CD14-positive monocyte (primary cell): ENCODE measurements around the gene MXD4. TPM values are rescaled to one million over a fixed set of nuclear protein-coding genes. Genes with fewer than 3 reads are reported as not detected.
A peak's percentile ranks its signal among the peaks of the same experiment; 100 is the strongest.

Experiments used
- DNase-seq, 3 donors: peaks; one replicate each; pipeline ENCODE4 v3.0.0-alpha.2; 2011 to 2022
- H2AFZ ChIP-seq: 2 replicates; pipeline ENCODE4 v1.6.0; 2012; ENCODE audit warnings: mild to moderate bottlenecking, low read depth, low read length, inconsistent platforms; ENCODE audit not compliant: insufficient read depth, poor library complexity, severe bottlenecking
- H3K27ac ChIP-seq, 2 donors: 1 replicate in 1 of 2; 2 replicates in 1 of 2; pipeline ENCODE4 v1.5.1; 2012 to 2013; ENCODE audit warnings: low read length in 2 of 2, control low read depth in 1 of 2, inconsistent platforms in 1 of 2, low read depth in 1 of 2, mild to moderate bottlenecking in 1 of 2
- H3K27me3 ChIP-seq, 2 donors: one replicate each; pipeline versions ENCODE4 v1.6.0 to v1.6.1; 2011 to 2013; ENCODE audit warnings: low read length in 2 of 2; ENCODE audit not compliant: control insufficient read depth in 2 of 2, insufficient read depth in 2 of 2
- H3K36me3 ChIP-seq, 2 donors: replicated peaks in 1 of 2; 1 replicate in 1 of 2; 2 replicates in 1 of 2; pipeline versions ENCODE4 v1.5.1 to v1.6.1; 2012 to 2013; ENCODE audit warnings: low read length in 2 of 2, control low read depth in 1 of 2, inconsistent platforms in 1 of 2, mild to moderate bottlenecking in 1 of 2; ENCODE audit not compliant: insufficient read depth in 2 of 2, control insufficient read depth in 1 of 2
- H3K4me1 ChIP-seq, 2 donors: 1 replicate in 1 of 2; 2 replicates in 1 of 2; pipeline versions ENCODE4 v1.5.1 to v1.6.1; 2012 to 2013; ENCODE audit warnings: low read length in 2 of 2, control low read depth in 1 of 2, inconsistent platforms in 1 of 2, mild to moderate bottlenecking in 1 of 2, moderate library complexity in 1 of 2; ENCODE audit not compliant: insufficient read depth in 2 of 2, control insufficient read depth in 1 of 2
- H3K4me2 ChIP-seq: replicated peaks from 2 replicates; pipeline ENCODE3; 2012; ENCODE audit warnings: low read length, moderate library complexity, mild to moderate bottlenecking; ENCODE audit not compliant: poor library complexity, severe bottlenecking; ENCODE audit errors: extremely low read depth
- H3K4me3 ChIP-seq, 3 experiments: fragments of 200-600 bp in 1 of 3; sonication (generic) in 1 of 3; replicated peaks in 1 of 3; 1 replicate in 2 of 3; 2 replicates in 1 of 3; pipeline ENCODE4 v1.5.1; 2011 to 2013; ENCODE audit warnings: low read length in 3 of 3, mild to moderate bottlenecking in 3 of 3, control low read depth in 2 of 3, low read depth in 2 of 3, inconsistent platforms in 1 of 3, moderate library complexity in 1 of 3
- H3K79me2 ChIP-seq: 2 replicates; pipeline ENCODE4 v1.6.0; 2012; ENCODE audit warnings: mild to moderate bottlenecking, control low read depth, inconsistent platforms, low read length, moderate library complexity; ENCODE audit not compliant: insufficient read depth
- H3K9ac ChIP-seq: 2 replicates; pipeline ENCODE4 v1.6.0; 2017; ENCODE audit warnings: low read length, mild to moderate bottlenecking; ENCODE audit not compliant: insufficient read depth, poor library complexity, severe bottlenecking
- H3K9me3 ChIP-seq, 2 donors: replicated peaks in 1 of 2; 1 replicate in 1 of 2; 2 replicates in 1 of 2; pipeline versions ENCODE4 v1.5.1 to v1.6.1; 2012 to 2013; ENCODE audit warnings: low read length in 2 of 2, control low read depth in 1 of 2; ENCODE audit not compliant: control insufficient read depth in 1 of 2, insufficient read depth in 1 of 2
- H4K20me1 ChIP-seq: 2 replicates; pipeline ENCODE4 v1.6.0; 2012; ENCODE audit warnings: mild to moderate bottlenecking, low read length, control low read depth, moderate library complexity; ENCODE audit not compliant: insufficient read depth
- H3K27ac Mint-ChIP-seq, 7 donors: one replicate each; pipeline ENCODE4 v1.8.0; 2020; ENCODE audit warnings: mild to moderate bottlenecking in 7 of 7, mixed read lengths in 7 of 7, moderate library complexity in 6 of 7, inconsistent platforms in 2 of 7
- H3K27me3 Mint-ChIP-seq, 3 donors: one replicate each; pipeline ENCODE4 v1.8.0; 2021 to 2022; ENCODE audit warnings: low read depth in 3 of 3, mild to moderate bottlenecking in 3 of 3, mixed read lengths in 3 of 3, moderate library complexity in 3 of 3, inconsistent platforms in 1 of 3
- H3K36me3 Mint-ChIP-seq, 2 donors: one replicate each; pipeline ENCODE4 v1.8.0; 2020; ENCODE audit warnings: mixed read lengths in 2 of 2, inconsistent platforms in 1 of 2, mild to moderate bottlenecking in 1 of 2
- H3K4me1 Mint-ChIP-seq: one replicate; pipeline ENCODE4 v1.8.0; 2020; ENCODE audit warnings: mild to moderate bottlenecking, mixed read lengths
- H3K4me3 Mint-ChIP-seq, 2 donors: one replicate each; pipeline ENCODE4 v1.8.0; 2020; ENCODE audit warnings: mild to moderate bottlenecking in 2 of 2, mixed read lengths in 2 of 2, moderate library complexity in 1 of 2
- H3K9me3 Mint-ChIP-seq, 7 donors: one replicate each; pipeline ENCODE4 v1.8.0; 2020 to 2022; ENCODE audit warnings: mixed read lengths in 7 of 7, mild to moderate bottlenecking in 6 of 7, moderate library complexity in 6 of 7, inconsistent platforms in 2 of 7
- WGBS: methylation state at CpG from one replicate; pipeline ENCODE4 v1.1.5; 2013; ENCODE audit warnings: missing lambda C conversion rate; ENCODE audit not compliant: insufficient coverage; 5-methylcytosine and 5-hydroxymethylcytosine counted together
- intact Hi-C, 2 donors: fragments of 100-400 bp; cut with micrococcal nuclease; formaldehyde crosslinking; loops; one replicate each; pipeline versions ENCODE4 v1.15.0 to v1.15.1; 2023
- polyA plus RNA-seq, 3 donors: library from polyadenylated mRNA; depleted of rRNA in 1 of 3; unstranded in 2 of 3; stranded (reverse) in 1 of 3; fragments of 300-500 nt in 2 of 3; fragments of >200 nt in 1 of 3; fragmentation: Illumina TruSeq in 2 of 3; gene quantifications; 1 replicate in 2 of 3; 2 replicates in 1 of 3; pipeline ENCODE4 v1.2.3, GENCODE V29; 2012 to 2021
- TF ChIP-seq, protein P1 (sequence below): fragments of 200-600 bp; IDR thresholded peaks from one replicate; pipeline ENCODE4 v1.8.0; 2022; ENCODE audit warnings: antibody characterized with exemption, mild to moderate bottlenecking

MXD4 gene
- polyA plus RNA-seq, 3 donors, result 24.5 to 39.4 (median 35.9) TPM

DNA sequence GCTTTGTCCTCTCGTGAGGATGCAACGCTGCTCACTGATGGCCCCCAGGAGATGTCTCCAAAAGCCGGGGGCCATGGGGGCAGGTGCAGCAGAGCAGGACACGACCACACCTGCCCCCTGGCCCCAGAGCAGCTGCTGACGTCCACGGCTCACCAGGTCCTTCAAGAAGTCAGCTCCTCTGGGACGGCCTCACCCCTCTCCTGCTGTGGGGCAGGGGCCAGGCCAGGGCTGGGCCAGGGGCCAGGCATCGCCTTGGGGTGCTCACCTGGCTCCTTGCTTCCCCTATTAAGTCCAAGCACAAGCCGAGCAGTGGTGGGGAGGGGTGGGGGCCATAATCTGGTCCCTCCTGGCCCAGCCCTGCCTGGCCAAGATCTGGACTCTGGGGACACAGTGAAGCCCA is 28.6 kb upstream of the MXD4 start:
- peak in 1 of 3 donors; percentile 2 for DNase-seq
- whole genome bisulfite sequencing, result 96% methylated on average over 5 of the region's 9 CpGs
- H3K9me3 Mint-ChIP-seq, result no peaks in the 10 kb centered on the region
- H3K27me3 Mint-ChIP-seq, result peaks cover 10 to 22% (median 16%) of the 10 kb centered on the region in 3 donors
- peaks cover 0 to 9% of the 10 kb centered on the region in 2 donors for H3K27me3 ChIP-seq
- H3K4me1 Mint-ChIP-seq, result peaks cover 9% of the 10 kb centered on the region
- H4K20me1 ChIP-seq, result no peaks in the 10 kb centered on the region
- peak overlapping the region in 1 of 3 experiments; percentile 60 for H3K4me3 ChIP-seq
- peak overlapping the region; percentile 65 for H3K4me2 ChIP-seq
- H3K9ac ChIP-seq, result peak overlapping the region; percentile 29
- H3K27ac ChIP-seq, result no peak overlapping the region
- no peaks in the 10 kb centered on the region for H3K9me3 ChIP-seq
- TF ChIP-seq, protein P1, sequence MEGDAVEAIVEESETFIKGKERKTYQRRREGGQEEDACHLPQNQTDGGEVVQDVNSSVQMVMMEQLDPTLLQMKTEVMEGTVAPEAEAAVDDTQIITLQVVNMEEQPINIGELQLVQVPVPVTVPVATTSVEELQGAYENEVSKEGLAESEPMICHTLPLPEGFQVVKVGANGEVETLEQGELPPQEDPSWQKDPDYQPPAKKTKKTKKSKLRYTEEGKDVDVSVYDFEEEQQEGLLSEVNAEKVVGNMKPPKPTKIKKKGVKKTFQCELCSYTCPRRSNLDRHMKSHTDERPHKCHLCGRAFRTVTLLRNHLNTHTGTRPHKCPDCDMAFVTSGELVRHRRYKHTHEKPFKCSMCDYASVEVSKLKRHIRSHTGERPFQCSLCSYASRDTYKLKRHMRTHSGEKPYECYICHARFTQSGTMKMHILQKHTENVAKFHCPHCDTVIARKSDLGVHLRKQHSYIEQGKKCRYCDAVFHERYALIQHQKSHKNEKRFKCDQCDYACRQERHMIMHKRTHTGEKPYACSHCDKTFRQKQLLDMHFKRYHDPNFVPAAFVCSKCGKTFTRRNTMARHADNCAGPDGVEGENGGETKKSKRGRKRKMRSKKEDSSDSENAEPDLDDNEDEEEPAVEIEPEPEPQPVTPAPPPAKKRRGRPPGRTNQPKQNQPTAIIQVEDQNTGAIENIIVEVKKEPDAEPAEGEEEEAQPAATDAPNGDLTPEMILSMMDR, result no peak
- H3K36me3 ChIP-seq, result no peaks in the 10 kb centered on the region
- H3K4me1 ChIP-seq, result peaks cover 5 to 9% of the 10 kb centered on the region in 2 donors
- H3K4me3 Mint-ChIP-seq, result peak overlapping the region in 1 of 2 donors; percentile 75
- H3K79me2 ChIP-seq, result no peaks in the 10 kb centered on the region
- no peaks in the 10 kb centered on the region for H3K36me3 Mint-ChIP-seq
- H2AFZ ChIP-seq, result no peak overlapping the region
- no peak overlapping the region for H3K27ac Mint-ChIP-seq
- intact Hi-C loops, result no loop called here

DNA sequence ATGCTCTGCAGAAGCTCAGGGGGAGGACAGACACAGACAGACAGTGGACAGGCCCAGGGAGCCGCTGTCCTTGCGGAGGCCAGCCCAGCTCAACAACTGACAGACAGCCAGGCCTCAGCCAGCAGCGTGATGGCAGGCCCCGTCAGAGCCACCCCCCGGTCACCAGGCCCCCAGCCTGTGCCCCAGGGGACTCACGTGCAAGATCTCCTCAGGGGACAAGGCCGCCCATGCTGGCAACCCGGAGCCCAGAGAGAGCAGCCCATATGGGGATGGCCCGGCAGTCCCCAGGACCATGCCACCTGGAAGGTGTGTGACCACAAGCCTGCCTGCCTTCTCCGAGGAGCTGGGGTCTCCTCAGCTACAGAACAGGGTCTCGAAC is 28.0 kb upstream of the MXD4 start:
- H3K9me3 Mint-ChIP-seq, result no peaks in the 10 kb centered on the region
- peaks cover 8 to 18% (median 12%) of the 10 kb centered on the region in 3 donors for H3K27me3 Mint-ChIP-seq
- H3K4me3 Mint-ChIP-seq, result no peak overlapping the region
- H3K27ac Mint-ChIP-seq, result no peak overlapping the region
- no peaks in the 10 kb centered on the region for H3K79me2 ChIP-seq
- H2AFZ ChIP-seq, result no peak overlapping the region
- no peak overlapping the region for H3K27ac ChIP-seq
- TF ChIP-seq, protein P1, result no peak
- no peak overlapping the region for H3K4me2 ChIP-seq
- DNase-seq, result no peak
- H3K27me3 ChIP-seq, result peaks cover 0 to 9% of the 10 kb centered on the region in 2 donors
- no peak overlapping the region for H3K4me3 ChIP-seq
- WGBS, result 96% methylated on average over 11 of the region's 11 CpGs
- peaks cover 5 to 8% of the 10 kb centered on the region in 2 donors for H3K4me1 ChIP-seq
- H4K20me1 ChIP-seq, result no peaks in the 10 kb centered on the region
- H3K9me3 ChIP-seq, result no peaks in the 10 kb centered on the region
- H3K4me1 Mint-ChIP-seq, result peaks cover 8% of the 10 kb centered on the region
- H3K36me3 Mint-ChIP-seq, result no peaks in the 10 kb centered on the region
- no peaks in the 10 kb centered on the region for H3K36me3 ChIP-seq
- no peak overlapping the region for H3K9ac ChIP-seq
- intact Hi-C loops, result no loop called here
